GM12872 (cell line): Measurements from ENCODE around the gene SMARCB1.

Source experiments
- TF ChIP-seq, protein P1 (sequence below): IDR thresholded peaks from 3 replicates; pipeline ENCODE4 v1.5.1; 2011; ENCODE audit warnings: low read depth, mild to moderate bottlenecking, low read length, moderate library complexity; ENCODE audit not compliant: insufficient read depth

Gene SMARCB1

GRCh38 chr22:23782703-23783102, 4.1 kb upstream of the SMARCB1 start:
- TF ChIP-seq, protein P1, sequence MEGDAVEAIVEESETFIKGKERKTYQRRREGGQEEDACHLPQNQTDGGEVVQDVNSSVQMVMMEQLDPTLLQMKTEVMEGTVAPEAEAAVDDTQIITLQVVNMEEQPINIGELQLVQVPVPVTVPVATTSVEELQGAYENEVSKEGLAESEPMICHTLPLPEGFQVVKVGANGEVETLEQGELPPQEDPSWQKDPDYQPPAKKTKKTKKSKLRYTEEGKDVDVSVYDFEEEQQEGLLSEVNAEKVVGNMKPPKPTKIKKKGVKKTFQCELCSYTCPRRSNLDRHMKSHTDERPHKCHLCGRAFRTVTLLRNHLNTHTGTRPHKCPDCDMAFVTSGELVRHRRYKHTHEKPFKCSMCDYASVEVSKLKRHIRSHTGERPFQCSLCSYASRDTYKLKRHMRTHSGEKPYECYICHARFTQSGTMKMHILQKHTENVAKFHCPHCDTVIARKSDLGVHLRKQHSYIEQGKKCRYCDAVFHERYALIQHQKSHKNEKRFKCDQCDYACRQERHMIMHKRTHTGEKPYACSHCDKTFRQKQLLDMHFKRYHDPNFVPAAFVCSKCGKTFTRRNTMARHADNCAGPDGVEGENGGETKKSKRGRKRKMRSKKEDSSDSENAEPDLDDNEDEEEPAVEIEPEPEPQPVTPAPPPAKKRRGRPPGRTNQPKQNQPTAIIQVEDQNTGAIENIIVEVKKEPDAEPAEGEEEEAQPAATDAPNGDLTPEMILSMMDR: no peak

- TF ChIP-seq, protein P1: no peak
These were observed 3.3 kb upstream of the SMARCB1 start for GRCh38 chr22:23783265-23784150.

DNA sequence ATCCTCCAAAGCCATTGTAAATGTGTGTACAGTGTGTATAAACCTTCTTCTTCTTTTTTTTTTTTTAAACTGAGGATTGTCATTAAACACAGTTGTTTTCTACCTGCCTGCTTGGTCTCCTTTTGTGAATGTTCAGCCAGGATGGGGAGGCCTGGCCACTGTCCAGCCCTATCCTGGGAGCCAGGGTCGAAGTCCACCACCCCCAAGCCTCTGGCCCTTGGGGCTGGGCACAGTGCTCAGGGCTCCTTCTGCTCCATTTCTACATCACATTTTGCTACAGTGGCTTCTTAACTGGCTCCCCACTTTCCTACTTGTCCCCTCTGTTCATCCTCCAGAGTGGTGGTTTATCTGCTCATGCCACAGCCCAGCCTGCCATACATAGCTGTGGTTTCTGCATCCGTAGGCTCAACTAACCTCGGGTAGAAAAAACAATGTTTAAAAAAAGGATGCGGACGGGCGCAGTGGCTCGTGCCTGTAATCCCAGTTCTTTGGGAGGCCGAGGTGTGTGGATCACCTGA, 2.5 kb upstream of the SMARCB1 start:
- TF ChIP-seq, protein P1: no peak

- TF ChIP-seq, protein P1: no peak
These were observed 480 bp upstream of the SMARCB1 start for GRCh38 chr22:23786261-23786710.

GRCh38 chr22:23787600-23787896, 782 bp downstream of the SMARCB1 start:
- TF ChIP-seq, protein P1: no peak

GRCh38 chr22:23787910-23788309, 1.1 kb downstream of the SMARCB1 start:
- TF ChIP-seq, protein P1: no peak

GRCh38 chr22:23789121-23789520, 2.4 kb downstream of the SMARCB1 start:
- TF ChIP-seq, protein P1: no peak
